HuH-7.5 (cell line): ENCODE data around the gene LTA.

Source experiments
- DNase-seq: peaks from one replicate; pipeline ENCODE4 v3.0.0; 2011; ENCODE audit warnings: low spot score

LTA gene, protein sequence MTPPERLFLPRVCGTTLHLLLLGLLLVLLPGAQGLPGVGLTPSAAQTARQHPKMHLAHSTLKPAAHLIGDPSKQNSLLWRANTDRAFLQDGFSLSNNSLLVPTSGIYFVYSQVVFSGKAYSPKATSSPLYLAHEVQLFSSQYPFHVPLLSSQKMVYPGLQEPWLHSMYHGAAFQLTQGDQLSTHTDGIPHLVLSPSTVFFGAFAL

GRCh38 chr6:31572041-31572911 lies at the start of gene LTA:
TSS of gene LTA (plus strand) at chr6:31572289. CDS start at chr6:31572743, 454 bp downstream.
- DNase-seq, result no peak

DNA sequence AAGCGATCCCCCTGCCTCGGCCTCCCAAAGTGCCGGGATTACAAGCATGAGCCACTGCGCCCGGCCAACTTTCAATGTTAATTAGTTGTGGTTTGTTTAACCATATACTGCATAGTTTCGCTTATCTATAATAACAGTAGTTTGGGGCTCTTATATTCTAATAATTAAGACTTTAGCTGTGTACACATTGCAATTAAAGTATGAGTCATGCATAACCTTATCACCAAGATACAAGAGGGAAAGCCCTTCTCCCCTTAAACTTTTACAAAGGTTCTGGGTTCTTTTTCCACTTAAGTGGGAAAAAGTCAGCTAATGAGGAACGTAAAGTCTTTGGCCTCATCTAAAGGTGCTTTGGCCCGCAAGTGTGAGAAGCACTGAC lies 46.5 kb upstream of the LTA start:
- no peak for DNase-seq

- DNase-seq, result no peak
Measured at GRCh38 chr6:31525932-31526591, 46.0 kb upstream of the LTA start.

GRCh38 chr6:31528307-31528777 lies 43.7 kb upstream of the LTA start:
- no peak for DNase-seq

DNA sequence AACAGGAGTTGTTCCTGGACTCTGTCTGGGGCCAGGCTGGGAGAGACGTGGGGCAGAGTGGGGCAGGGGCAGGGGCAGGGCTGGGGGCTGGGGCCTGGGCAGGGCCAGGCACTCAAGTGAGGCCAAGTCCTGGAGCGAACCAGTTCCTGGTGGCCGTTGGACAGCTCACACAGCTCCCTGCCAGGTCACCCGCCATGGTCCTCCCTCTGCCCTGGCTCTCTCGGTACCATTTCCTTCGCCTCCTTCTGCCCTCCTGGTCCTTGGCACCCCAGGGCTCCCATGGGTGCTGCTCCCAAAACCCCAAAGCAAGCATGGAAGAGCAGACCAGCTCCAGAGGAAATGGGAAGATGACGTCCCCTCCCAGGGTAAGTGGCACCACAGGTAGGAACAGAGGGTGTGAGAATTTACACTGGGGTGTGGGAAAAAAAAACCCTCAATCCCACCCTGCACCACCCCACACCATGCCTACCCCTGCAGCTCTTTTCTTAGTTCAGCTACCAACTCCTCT lies 43.2 kb upstream of the LTA start, which contains the start of gene MCCD1:
Gene MCCD1 (plus strand): TSS at position 142 of the 508 bp plus-strand sequence. CDS start 53 bp downstream, at position 195.
- no peak for DNase-seq

DNA sequence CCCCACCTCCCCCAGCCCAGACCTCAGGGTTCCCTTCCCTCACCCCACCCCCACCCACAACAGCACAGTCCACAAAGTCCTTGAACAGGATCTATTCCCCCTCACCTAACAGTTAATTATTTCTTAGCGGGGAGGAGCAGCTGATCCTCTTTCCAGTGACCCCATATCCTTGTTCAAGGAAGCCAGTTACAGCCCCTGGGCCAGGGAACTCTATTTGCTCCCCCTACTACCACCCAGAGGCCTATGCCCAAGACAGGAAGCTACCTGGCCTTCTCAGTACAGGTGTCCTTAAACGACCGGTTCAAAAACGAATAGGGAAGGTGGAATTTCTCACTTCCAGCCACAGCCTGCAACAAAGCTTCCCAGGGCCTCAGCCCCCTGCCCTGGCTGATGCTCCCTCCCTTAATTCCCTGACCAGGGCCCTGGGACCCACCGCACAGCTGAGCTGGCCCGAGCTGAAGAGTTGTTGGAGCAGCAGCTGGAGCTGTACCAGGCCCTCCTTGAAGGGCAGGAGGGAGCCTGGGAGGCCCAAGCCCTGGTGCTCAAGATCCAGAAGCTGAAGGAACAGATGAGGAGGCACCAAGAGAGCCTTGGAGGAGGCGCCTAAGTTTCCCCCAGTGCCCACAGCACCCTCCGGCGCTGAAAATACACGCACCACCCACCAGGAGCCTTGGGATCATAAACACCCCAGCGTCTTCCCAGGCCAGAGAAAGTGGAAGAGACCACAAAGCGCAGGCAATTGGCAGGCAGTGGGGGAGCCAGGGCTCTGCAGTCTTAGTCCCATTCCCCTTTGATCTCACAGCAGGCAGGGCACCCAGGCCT lies 42.5 kb upstream of the LTA start:
- DNase-seq, result no peak

DNA sequence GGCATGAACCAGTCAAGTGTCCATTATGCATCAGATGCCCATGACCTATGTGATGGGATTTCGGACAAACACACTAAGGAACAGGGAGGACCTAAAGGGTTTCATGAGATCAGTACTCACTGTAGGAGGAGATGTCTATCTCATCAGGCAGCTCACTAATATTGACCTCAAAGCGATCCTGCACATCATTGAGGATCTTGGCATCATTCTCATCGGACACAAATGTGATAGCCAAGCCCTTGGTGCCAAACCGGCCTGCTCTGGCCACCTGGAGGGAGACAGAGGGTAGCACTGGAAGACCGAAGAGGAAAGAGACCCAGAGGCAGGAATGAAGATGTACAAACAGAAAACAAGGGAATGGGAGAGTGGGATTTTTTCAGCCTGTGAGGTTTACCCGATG lies 41.4 kb upstream of the LTA start:
- no peak for DNase-seq

DNA sequence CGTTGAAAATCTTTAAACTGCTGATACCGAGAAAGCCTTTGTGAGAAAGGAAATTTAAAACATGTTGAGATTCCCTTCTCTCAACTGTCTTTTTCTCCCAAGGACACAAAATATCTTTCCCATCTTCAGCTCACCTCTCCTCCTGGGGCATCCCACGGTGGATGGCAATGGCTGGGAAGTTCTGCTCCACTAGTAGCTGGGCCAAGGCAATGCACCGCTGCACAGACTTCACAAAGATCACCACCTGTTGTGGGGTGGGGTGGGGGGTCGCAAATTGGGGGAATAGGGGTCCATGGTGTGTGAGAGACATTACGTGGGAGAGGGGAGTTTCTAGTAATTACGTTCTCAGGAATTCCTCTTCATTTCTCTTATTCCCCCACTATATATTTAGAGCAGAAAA lies 40.9 kb upstream of the LTA start:
- no peak for DNase-seq

- no peak for DNase-seq
Measured at GRCh38 chr6:31531771-31532643, 40.1 kb upstream of the LTA start.

GRCh38 chr6:31532644-31533454 lies 39.2 kb upstream of the LTA start:
- DNase-seq, result no peak

GRCh38 chr6:31533455-31533841 lies 38.6 kb upstream of the LTA start:
- no peak for DNase-seq

DNA sequence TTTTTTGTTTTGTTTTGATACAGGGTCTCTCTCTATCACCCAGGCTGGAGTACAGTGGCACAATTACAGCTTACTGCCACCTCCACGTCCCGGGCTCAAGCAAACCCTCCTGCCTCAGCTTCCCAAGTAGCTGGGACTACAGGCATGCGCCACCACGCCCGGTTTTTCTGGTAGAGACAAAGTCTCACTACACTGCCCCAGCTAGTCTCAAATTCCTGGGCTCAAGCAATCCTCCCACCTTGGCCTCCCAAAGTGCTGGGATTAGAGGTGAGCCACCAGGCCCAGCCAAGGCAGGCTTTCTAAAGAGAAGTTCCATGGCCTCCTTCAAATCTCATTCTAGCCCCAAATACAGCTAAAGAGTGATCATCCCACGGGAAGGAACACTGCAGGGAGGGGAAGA lies 38.1 kb upstream of the LTA start:
- no peak for DNase-seq

DNA sequence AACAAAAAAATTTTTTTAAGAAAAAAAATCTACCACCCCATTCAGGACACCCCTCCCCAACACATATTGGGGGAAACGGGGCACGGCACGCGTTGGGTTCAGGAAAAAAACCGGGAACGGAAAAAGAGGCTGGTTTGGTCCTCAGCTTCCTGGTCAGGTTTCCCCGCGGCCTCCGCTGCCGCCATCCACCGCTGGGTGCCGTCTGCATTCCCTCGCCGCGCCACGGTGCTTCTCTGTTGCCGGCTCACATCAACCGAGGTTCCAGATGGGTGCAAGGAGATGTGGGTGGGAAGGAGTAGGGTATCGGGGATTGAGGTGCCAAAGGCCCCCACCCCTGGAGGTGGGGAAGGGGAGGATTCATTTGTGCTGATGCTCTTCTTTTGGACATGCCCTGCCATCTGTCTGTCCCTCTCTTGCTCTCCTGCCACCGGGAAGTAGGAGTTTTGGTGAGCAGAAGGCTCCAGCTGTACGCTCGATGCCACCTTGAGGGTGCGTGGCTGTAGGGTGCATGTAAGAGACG lies 37.5 kb upstream of the LTA start:
- no peak for DNase-seq

DNA sequence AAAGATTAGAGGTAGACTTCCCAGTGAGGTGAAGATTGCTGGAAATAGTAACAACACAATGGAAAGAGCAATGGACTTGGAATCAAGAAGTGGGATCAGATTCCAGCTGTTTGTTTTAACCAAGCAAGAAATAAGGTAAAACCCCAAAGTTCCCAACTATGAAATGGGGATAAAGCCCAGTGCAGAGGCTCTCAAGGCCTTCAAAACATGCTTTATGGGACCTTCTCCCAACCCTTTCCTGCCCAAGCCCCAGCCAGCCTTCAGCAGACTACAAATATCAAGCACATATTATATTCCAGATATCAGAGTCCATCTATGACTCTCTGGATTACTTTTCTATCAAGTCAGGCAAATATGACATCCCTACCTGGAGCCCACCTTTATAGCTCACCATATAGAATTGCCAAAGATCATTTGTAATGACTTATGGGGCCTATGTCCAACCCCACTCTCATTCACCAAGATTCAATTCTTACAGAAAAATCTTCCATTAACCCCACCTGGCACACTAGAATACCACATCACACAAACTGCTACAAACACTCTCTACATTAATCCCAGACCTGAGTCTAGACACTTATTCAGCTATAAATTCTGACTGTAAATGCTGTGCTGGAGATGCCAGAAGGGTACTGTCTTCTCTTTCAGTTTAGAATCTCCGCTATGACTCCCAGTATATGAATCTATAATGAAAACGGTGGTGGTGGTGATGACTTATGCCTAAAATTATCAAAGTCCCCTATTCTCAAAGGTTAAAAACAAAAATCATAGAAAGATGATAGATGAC lies 36.4 kb upstream of the LTA start:
- no peak for DNase-seq

- DNase-seq, result no peak
Measured at GRCh38 chr6:31538805-31539400, 33.2 kb upstream of the LTA start.

DNA sequence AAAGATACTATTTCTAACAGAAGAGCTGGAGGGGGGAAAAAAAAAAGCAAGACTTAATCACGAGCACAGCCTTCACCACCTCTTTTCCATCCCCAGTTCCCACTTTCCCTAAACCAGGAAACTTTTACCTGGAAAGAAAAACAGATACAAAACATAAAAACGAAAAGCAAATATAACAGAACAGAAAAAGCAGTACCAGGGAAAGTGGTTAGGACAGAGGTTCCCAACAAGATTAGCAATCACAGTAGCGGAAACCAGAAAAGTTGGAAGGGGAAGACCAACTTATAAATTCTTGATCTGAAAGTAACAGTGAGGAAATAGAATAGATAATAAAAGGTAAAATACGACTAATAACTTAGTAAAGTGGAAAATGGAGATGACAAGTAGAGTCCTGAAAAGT lies 31.4 kb upstream of the LTA start:
- DNase-seq, result no peak

GRCh38 chr6:31541059-31541657 lies 30.9 kb upstream of the LTA start:
- peak; percentile 38 for DNase-seq
